ENCODE results near the gene SYT2.
A peak's percentile ranks its signal among the peaks of the same experiment; 100 is the strongest.

The SYT2 gene

DNA sequence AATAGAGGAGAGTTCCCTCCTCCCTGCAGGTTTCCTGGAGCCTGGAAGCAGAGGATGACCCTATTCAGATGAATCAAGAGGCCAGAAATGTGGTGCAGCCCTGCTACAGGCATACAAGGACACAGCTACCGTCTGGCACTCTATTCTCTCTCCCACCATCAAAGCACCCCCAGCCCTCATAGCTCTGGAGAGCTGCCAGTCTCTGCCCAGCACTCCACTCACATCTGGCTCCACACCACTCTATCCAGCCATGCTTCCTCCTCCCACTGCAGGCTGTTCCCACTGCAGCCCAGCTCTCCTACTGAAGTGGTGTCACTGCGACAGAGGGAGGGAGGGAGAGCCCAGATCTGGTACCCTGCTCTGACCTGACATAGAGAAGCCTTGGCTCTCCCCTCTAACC is 18.4 kb downstream of the SYT2 start:
- TF ChIP-seq POLR2AphosphoS5 (IDR thresholded peaks at IDR 0.05; ENCODE audit: low read depth, low read length) (no peak), REST (IDR thresholded peaks at IDR 0.05; ENCODE audit: insufficient read depth in 1 of 2, low read depth in 2 of 2, low read length in 2 of 2) (no peak), TAF1 (IDR thresholded peaks at IDR 0.05; ENCODE audit: borderline replicate concordance, insufficient read depth, low read length) (no peak), SIN3A (IDR thresholded peaks at IDR 0.05; ENCODE audit: borderline replicate concordance, insufficient read depth, low read length) (no peak), FOXP2 (optimal IDR thresholded peaks at IDR 0.05; ENCODE audit: borderline replicate concordance, extremely low read depth, extremely low read length, insufficient read depth) (no peak)

GRCh38 chr1:202689493-202690342 is 20.5 kb downstream of the SYT2 start:
- no peak for TF ChIP-seq FOXP2 (optimal IDR thresholded peaks at IDR 0.05; ENCODE audit: borderline replicate concordance, extremely low read depth, extremely low read length, insufficient read depth)
- peak in 1 of 2 experiments; percentile 81; a peak in 2 of 4 replicates for TF ChIP-seq REST (IDR thresholded peaks at IDR 0.05; ENCODE audit: insufficient read depth in 1 of 2, low read depth in 2 of 2, low read length in 2 of 2)

DNA sequence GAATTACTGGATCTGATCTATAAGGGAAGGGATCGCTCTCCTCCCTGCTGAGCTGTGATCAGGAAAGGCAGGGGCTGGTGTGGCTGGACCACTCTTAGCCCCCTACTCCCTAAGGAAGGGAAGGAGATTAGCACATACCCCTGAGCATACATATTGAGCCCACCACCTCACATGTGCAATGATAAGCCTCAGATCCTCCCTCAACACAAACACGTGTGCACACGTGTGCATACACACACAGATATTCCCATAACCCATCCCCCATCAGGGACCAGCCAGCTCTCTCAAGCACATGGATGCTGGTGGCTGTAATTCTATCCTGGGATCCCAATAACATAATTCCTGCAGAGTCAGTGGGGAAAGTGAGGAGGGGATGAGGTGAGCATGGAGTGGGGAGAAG is 21.2 kb downstream of the SYT2 start:
- no peak for TF ChIP-seq POLR2AphosphoS5 (IDR thresholded peaks at IDR 0.05; ENCODE audit: low read depth, low read length)
- TF ChIP-seq TAF1 (IDR thresholded peaks at IDR 0.05; ENCODE audit: borderline replicate concordance, insufficient read depth, low read length), result no peak
- no peak for TF ChIP-seq FOXP2 (optimal IDR thresholded peaks at IDR 0.05; ENCODE audit: borderline replicate concordance, extremely low read depth, extremely low read length, insufficient read depth)

DNA sequence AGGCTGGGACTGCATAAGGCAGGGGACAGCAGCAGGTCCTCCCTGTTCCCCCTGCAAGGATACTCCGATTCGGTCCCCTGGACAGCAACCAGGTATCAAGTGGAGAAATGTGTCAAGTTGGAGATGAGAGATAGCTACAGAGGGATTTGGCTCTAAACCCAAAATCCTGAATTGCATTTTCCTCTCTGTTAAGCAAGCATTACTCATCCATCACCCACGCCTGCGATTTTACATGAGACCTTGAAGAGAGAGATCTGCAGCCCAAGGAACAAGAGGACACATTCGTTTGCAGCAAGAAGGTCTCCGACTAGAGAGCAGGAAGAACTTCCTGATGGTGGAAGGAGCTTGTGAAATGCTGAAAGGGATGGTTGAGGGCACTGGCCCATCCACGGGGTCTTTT is 21.9 kb downstream of the SYT2 start:
- TF ChIP-seq FOXP2 (optimal IDR thresholded peaks at IDR 0.05; ENCODE audit: borderline replicate concordance, extremely low read depth, extremely low read length, insufficient read depth) (no peak), POLR2AphosphoS5 (IDR thresholded peaks at IDR 0.05; ENCODE audit: low read depth, low read length) (no peak), REST (IDR thresholded peaks at IDR 0.05; ENCODE audit: insufficient read depth in 1 of 2, low read depth in 2 of 2, low read length in 2 of 2) (no peak), TAF1 (IDR thresholded peaks at IDR 0.05; ENCODE audit: borderline replicate concordance, insufficient read depth, low read length) (no peak), SIN3A (IDR thresholded peaks at IDR 0.05; ENCODE audit: borderline replicate concordance, insufficient read depth, low read length) (no peak)

- no peak for TF ChIP-seq REST (IDR thresholded peaks at IDR 0.05; ENCODE audit: insufficient read depth in 1 of 2, low read depth in 2 of 2, low read length in 2 of 2)
- TF ChIP-seq POLR2AphosphoS5 (IDR thresholded peaks at IDR 0.05; ENCODE audit: low read depth, low read length), result no peak
- TF ChIP-seq FOXP2 (optimal IDR thresholded peaks at IDR 0.05; ENCODE audit: borderline replicate concordance, extremely low read depth, extremely low read length, insufficient read depth), result no peak
- no peak for TF ChIP-seq SIN3A (IDR thresholded peaks at IDR 0.05; ENCODE audit: borderline replicate concordance, insufficient read depth, low read length)
- TF ChIP-seq TAF1 (IDR thresholded peaks at IDR 0.05; ENCODE audit: borderline replicate concordance, insufficient read depth, low read length), result no peak
These were observed 22.5 kb downstream of the SYT2 start for GRCh38 chr1:202687798-202688197.

All from PFSK-1 (cell line).